ENCODE data around the gene FICD.

GRCh38 chr12:108483213-108484059 is 31.6 kb upstream of the FICD start:
- TF ChIP-seq POLR2A (IDR thresholded peaks at IDR 0.05) (no peak), POLR2AphosphoS5 (IDR thresholded peaks at IDR 0.05) (no peak)
